Left ventricle myocardium inferior (tissue), 1 donor: ENCODE data around the gene GRAMD2A. TPM values are rescaled to one million over a fixed set of nuclear protein-coding genes. Genes with fewer than 3 reads are reported as not detected.

Source experiments
- DNase-seq: peaks from one replicate; pipeline ENCODE4 v3.0.0-alpha.2; 2020
- H3K27ac ChIP-seq: fragments of 200-600 bp; replicated peaks from 2 replicates; pipeline ENCODE4 v1.8.0; 2021
- H3K27me3 ChIP-seq: fragments of 200-600 bp; 2 replicates; pipeline ENCODE4 v1.8.0; 2021; ENCODE audit warnings: low read depth
- H3K36me3 ChIP-seq: fragments of 200-600 bp; 2 replicates; pipeline ENCODE4 v1.8.0; 2021
- H3K4me1 ChIP-seq: fragments of 200-600 bp; 2 replicates; pipeline ENCODE4 v1.8.0; 2021
- H3K4me3 ChIP-seq: fragments of 200-600 bp; 2 replicates; pipeline ENCODE4 v1.8.0; 2021; ENCODE audit warnings: mild to moderate bottlenecking, moderate library complexity
- H3K9me3 ChIP-seq: fragments of 200-600 bp; replicated peaks from 2 replicates; pipeline ENCODE4 v1.8.0; 2021
- intact Hi-C: fragments of 100-400 bp; cut with micrococcal nuclease; formaldehyde crosslinking; loops from one replicate; pipeline ENCODE4 v1.11.0; 2022
- total RNA-seq: library from RNA; stranded (reverse); fragmentation: NEBNext Ultra II Directional; extraction: Animal tissue kit (Norgen Biotek cat#: 25700); gene quantifications from one replicate; pipeline ENCODE4 v1.2.1, GENCODE V29; 2021
- TF ChIP-seq, protein P1 (sequence below): fragments of 200-600 bp; IDR thresholded peaks from 2 replicates; pipeline ENCODE4 v1.8.0; 2021; ENCODE audit warnings: antibody characterized with exemption, mild to moderate bottlenecking, borderline replicate concordance
- donor health status: DM: no; HTN: yes; CAD: no; lungs with severe emphysema.

GRAMD2A gene
- total RNA-seq, 1 donor from 2014 or later, result not detected

DNA sequence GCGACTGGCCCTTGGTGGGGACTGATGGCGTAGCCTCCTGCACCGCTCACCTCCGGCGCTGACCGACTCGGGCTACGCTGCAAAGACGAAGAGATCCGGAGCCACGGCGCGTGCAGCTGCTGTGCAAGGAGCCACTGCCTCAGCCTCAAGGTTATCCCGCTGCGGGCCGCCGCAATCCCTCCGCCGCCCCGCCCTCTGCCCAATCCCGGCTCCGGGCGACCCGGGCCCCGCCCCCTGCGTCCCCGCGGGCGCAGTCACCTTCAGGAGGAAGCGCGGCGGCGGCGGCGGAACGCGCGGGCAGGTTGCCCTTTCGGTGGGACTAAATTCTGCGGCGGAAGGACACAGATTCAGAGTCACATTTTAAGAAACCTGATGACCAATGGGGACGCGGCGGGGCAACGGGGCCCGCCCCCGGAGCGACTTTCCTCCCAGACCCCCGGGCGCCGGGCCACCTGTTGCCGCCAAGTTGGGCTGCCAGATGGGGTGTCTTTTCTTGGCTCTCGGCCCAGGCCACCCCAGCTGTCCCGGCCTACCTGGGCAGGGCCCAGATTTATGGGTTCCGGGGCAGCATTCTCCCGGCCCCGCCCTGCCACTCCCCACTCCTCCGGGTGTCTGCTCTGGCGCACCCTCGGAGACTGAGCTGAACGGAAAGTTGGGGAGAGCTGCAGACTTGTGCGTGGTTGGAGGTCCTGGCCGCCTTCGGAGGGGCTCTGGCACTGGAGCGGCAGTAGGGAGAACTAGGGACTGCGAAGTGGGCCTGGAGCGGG lies 33.7 kb upstream of the GRAMD2A start, which contains the start of gene PKM:
Gene PKM (minus strand): TSS at position 125 of the 767 bp plus-strand sequence. CDS start 12,093 bp downstream, outside the sequence.
- H3K4me1 ChIP-seq, result peaks cover 62% of the 10 kb centered on the region
- H3K36me3 ChIP-seq, result no peaks in the 10 kb centered on the region
- DNase-seq, result peak; percentile 96
- H3K9me3 ChIP-seq, result no peaks in the 10 kb centered on the region
- no peaks in the 10 kb centered on the region for H3K27me3 ChIP-seq
- TF ChIP-seq, protein P1, sequence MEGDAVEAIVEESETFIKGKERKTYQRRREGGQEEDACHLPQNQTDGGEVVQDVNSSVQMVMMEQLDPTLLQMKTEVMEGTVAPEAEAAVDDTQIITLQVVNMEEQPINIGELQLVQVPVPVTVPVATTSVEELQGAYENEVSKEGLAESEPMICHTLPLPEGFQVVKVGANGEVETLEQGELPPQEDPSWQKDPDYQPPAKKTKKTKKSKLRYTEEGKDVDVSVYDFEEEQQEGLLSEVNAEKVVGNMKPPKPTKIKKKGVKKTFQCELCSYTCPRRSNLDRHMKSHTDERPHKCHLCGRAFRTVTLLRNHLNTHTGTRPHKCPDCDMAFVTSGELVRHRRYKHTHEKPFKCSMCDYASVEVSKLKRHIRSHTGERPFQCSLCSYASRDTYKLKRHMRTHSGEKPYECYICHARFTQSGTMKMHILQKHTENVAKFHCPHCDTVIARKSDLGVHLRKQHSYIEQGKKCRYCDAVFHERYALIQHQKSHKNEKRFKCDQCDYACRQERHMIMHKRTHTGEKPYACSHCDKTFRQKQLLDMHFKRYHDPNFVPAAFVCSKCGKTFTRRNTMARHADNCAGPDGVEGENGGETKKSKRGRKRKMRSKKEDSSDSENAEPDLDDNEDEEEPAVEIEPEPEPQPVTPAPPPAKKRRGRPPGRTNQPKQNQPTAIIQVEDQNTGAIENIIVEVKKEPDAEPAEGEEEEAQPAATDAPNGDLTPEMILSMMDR, result no peak
- intact Hi-C loops, result no loop called here
- peak within 1 kb of the TSS; percentile 100 for H3K27ac ChIP-seq
- peak within 1 kb of the TSS; percentile 98 for H3K4me3 ChIP-seq

DNA sequence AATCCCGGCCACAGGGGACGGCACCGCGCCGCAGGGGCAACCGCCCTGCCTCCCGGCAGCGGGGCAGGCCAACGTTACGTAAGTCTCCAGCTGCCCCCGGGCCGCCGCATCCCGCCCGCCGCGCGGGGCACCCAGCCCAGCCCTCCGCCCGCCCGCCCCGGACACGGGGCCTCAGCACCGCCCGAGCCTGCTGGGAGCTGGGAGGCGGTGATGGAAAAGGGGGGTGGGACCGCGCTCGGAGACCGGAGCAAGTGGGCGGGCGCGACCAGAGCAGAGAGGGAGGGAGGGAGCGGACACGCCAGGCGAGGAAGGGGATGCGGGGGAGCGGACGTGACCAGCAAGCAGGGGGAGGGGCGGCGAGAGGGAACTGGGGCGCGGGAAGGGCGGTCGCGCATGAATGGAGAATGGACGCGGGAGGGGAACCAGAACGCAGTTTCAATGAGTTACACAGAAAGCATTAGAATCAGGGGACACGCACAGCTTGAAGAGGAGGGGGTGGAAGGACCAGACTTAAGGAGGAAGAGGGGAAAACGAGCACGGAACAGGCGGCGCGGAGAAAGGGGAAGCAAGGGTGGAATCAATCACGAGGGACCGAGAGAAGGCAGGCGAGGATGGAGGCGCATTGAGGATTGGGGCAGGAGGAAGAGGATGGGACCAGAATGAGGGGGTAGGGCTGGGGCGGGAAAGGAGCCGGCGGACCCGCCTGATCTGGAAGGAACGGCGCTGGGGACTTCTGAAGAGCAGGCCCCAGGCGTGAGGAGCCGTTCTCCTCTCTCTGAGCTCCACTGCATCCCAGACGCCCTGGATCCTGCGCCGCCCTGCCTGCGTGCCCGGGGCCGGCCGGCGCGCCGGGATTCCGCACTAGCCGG lies 32.8 kb upstream of the GRAMD2A start:
- DNase-seq, result peak; percentile 94
- no peaks in the 10 kb centered on the region for H3K9me3 ChIP-seq
- TF ChIP-seq, protein P1, result peak; percentile 25
- no peaks in the 10 kb centered on the region for H3K27me3 ChIP-seq
- H3K27ac ChIP-seq, result peak overlapping the region; percentile 100
- peaks cover 70% of the 10 kb centered on the region for H3K4me1 ChIP-seq
- H3K36me3 ChIP-seq, result no peaks in the 10 kb centered on the region
- peak overlapping the region; percentile 98 for H3K4me3 ChIP-seq
- intact Hi-C loops, result no loop called here

DNA sequence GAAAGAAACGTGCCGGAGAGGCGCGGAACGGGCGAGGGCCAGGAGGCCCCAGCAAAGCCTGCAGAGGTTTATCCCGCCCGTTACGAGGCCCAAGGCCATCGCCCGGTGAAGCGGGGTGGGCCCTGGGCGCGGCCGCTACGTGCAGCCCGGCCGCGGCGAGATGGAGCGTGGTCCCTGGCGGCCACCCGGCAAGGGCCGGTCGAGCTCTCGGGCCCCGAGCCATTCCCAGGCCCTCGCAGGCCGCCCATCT lies 32.3 kb upstream of the GRAMD2A start:
- H3K4me1 ChIP-seq, result peaks cover 73% of the 10 kb centered on the region
- H3K9me3 ChIP-seq, result no peaks in the 10 kb centered on the region
- peak overlapping the region; percentile 100 for H3K27ac ChIP-seq
- TF ChIP-seq, protein P1, result no peak
- no peaks in the 10 kb centered on the region for H3K36me3 ChIP-seq
- DNase-seq, result no peak
- H3K27me3 ChIP-seq, result no peaks in the 10 kb centered on the region
- peak overlapping the region; percentile 98 for H3K4me3 ChIP-seq
- intact Hi-C loops, result no loop called here

DNA sequence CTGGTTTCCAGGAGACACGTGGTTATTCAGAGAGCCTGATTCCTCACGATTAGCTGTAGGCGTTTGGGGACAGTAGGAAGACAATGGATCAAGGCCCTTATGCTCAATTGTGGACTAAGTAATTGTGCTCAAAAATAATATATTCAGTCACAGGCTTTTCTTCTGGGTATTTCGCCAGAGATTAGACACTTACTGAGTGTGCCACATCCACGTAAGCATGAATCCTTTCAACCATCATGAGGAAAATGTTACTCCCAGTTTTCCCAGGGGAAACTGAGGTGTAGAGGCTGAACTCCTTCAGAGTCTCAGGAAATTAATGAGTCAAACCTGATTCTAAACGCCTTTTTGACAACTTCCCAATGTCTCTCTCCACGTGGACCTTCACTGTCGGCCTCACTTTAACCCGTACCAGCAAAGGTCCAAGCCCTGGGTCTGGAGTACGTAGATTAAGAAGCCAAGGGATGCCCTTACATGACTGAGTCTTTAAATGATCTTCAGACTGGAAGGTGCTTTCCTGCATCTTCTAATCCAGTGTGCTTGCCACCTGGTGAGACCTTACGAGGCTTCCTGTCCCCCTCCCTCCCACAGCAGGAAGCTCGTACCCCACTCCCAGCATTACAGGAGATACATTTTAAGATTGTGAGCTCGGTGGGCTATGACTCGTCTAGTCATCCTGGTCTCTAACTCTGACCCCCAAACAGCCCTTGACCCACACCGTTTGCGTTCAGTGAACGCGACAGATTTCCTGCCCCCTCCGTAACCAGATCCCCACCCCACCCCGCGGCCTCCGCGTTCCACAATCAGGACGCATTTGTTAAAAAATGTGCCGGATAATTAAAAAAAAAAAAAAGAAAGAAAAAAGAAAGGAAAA lies 31.7 kb upstream of the GRAMD2A start:
- Histone ChIP-seq H3K4me3 (peak overlapping the region; percentile 98), H3K9me3 (no peaks in the 10 kb centered on the region), H3K27me3 (no peaks in the 10 kb centered on the region), H3K27ac (peak overlapping the region; percentile 100), H3K36me3 (no peaks in the 10 kb centered on the region), H3K4me1 (peaks cover 78% of the 10 kb centered on the region)
- TF ChIP-seq, protein P1, result no peak
- DNase-seq, result peak; percentile 25
- intact Hi-C loops, result no loop called here

DNA sequence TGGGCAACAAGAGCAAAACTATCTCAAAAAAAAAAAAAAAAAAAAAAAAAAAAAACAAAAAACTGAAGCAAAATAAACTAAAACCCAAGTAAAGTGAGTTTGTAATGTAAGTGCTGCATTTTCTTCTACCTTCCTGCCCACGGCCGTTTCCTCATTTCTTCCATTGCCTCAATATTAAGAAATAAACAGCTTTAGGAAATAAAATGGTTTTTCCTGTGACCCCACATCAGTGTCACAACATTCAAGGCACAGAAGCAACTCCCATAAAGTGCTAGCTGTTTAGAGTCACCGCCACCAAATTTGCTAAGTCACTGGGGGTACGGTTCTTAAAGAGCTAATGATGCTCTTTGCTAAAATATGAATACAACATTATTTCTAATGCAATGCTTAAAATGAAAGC lies 30.1 kb upstream of the GRAMD2A start:
- peak overlapping the region; percentile 98 for H3K4me3 ChIP-seq
- no peaks in the 10 kb centered on the region for H3K36me3 ChIP-seq
- peak overlapping the region; percentile 100 for H3K27ac ChIP-seq
- intact Hi-C loops, result no loop called here
- TF ChIP-seq, protein P1, result no peak
- H3K4me1 ChIP-seq, result peaks cover 93% of the 10 kb centered on the region
- no peaks in the 10 kb centered on the region for H3K27me3 ChIP-seq
- H3K9me3 ChIP-seq, result no peaks in the 10 kb centered on the region
- DNase-seq, result no peak
